ENCODE measurements around the gene SH3YL1. TPM values are rescaled to one million over a fixed set of nuclear protein-coding genes. Genes with fewer than 3 reads are reported as not detected.

The SH3YL1 gene
- total RNA-seq, 1 experiment from 2014 or later = 33.0 TPM

DNA sequence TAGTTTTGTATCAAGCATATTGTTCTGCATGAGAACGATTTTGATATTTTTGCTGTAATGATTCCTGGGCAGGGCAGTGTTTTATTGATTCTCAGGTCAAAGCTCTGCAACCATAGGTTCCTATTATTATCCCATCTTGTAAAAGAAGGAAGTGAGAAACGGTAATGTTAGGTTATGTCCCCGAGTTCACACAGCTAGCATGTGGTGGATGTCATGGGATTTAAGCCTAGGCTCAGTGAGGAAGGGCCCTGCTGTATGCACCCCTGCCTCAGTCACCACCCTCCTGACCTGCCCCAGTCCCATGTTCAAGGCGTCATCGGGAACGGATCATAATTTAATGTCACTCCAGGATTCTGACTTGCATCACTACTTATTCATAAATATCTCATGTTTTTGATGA, 11.6 kb upstream of the SH3YL1 start:
- intact Hi-C loops (cut with micrococcal nuclease; ENCODE audit: unreplicated experiment) = no loop called here
- POLR2A ChIA-PET (ENCODE audit: low non-redundant PET) = no interaction called here
- no peaks in the 10 kb centered on the region for H3K4me1 ChIP-seq (ENCODE audit: insufficient read depth, low read length, poor library complexity, severe bottlenecking)
- no peak for DNase-seq (ENCODE audit: low spot score)
- H3K4me3 ChIP-seq (ENCODE audit: low read depth, low read length, poor library complexity, severe bottlenecking) = no peak overlapping the region
- CTCF ChIA-PET = no interaction called here
- peaks cover 90% of the 10 kb centered on the region for H3K36me3 ChIP-seq (ENCODE audit: insufficient read depth, low read length, poor library complexity, severe bottlenecking)
- TF ChIP-seq EZH2 (IDR thresholded peaks at IDR 0.05; ENCODE audit: borderline replicate concordance, low read depth, low read length, poor library complexity, severe bottlenecking) = no peak
- TF ChIP-seq, protein P1, sequence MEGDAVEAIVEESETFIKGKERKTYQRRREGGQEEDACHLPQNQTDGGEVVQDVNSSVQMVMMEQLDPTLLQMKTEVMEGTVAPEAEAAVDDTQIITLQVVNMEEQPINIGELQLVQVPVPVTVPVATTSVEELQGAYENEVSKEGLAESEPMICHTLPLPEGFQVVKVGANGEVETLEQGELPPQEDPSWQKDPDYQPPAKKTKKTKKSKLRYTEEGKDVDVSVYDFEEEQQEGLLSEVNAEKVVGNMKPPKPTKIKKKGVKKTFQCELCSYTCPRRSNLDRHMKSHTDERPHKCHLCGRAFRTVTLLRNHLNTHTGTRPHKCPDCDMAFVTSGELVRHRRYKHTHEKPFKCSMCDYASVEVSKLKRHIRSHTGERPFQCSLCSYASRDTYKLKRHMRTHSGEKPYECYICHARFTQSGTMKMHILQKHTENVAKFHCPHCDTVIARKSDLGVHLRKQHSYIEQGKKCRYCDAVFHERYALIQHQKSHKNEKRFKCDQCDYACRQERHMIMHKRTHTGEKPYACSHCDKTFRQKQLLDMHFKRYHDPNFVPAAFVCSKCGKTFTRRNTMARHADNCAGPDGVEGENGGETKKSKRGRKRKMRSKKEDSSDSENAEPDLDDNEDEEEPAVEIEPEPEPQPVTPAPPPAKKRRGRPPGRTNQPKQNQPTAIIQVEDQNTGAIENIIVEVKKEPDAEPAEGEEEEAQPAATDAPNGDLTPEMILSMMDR (conservative IDR thresholded peaks at IDR 0.05; ENCODE audit: low read depth, low read length) = no peak
- H3K27me3 ChIP-seq (replicated peaks; ENCODE audit: insufficient read depth, low read depth, low read length, poor library complexity) = no peaks in the 10 kb centered on the region
- H3K27ac ChIP-seq (ENCODE audit: low read depth, low read length, poor library complexity, severe bottlenecking) = no peak overlapping the region
- no TSS peak for BruUV-seq (replicated peaks)
- no peaks in the 10 kb centered on the region for H3K9me3 ChIP-seq (ENCODE audit: low read depth, low read length, poor library complexity, severe bottlenecking)

DNA sequence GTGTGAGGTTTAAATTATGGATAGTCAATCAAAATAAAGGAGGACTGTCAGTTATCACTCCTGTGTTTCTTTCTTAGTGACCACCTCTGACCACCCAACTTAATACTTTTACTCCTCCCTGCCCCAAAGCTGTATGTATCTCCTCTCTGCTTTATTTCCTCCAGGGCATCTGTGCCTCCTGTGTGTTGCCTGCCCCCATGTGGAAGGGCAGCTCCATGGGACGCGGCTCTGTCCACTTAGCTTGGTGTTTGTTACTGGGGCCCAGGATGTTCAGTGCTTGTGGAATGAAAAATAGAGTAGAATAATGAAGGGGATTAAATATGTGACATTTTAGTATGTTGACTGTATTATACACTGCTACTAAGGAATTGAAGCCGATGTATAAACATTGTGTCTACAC, 10.7 kb upstream of the SH3YL1 start:
- Histone ChIP-seq H3K36me3 (ENCODE audit: insufficient read depth, low read length, poor library complexity, severe bottlenecking) (peaks cover 84% of the 10 kb centered on the region), H3K27ac (ENCODE audit: low read depth, low read length, poor library complexity, severe bottlenecking) (no peak overlapping the region), H3K4me3 (ENCODE audit: low read depth, low read length, poor library complexity, severe bottlenecking) (no peak overlapping the region), H3K4me1 (ENCODE audit: insufficient read depth, low read length, poor library complexity, severe bottlenecking) (no peaks in the 10 kb centered on the region), H3K9me3 (ENCODE audit: low read depth, low read length, poor library complexity, severe bottlenecking) (no peaks in the 10 kb centered on the region), H3K27me3 (replicated peaks; ENCODE audit: insufficient read depth, low read depth, low read length, poor library complexity) (no peaks in the 10 kb centered on the region)
- TF ChIP-seq, protein P1 (conservative IDR thresholded peaks at IDR 0.05; ENCODE audit: low read depth, low read length) = 0 out of 2 replicates have a peak, but pooled peaks have one; percentile 10
- TF ChIP-seq EZH2 (IDR thresholded peaks at IDR 0.05; ENCODE audit: borderline replicate concordance, low read depth, low read length, poor library complexity, severe bottlenecking) = no peak
- CTCF ChIA-PET = no interaction called here
- BruUV-seq (replicated peaks) = no TSS peak
- DNase-seq (ENCODE audit: low spot score) = no peak
- POLR2A ChIA-PET (ENCODE audit: low non-redundant PET) = no interaction called here
- intact Hi-C loops (cut with micrococcal nuclease; ENCODE audit: unreplicated experiment) = no loop called here

DNA sequence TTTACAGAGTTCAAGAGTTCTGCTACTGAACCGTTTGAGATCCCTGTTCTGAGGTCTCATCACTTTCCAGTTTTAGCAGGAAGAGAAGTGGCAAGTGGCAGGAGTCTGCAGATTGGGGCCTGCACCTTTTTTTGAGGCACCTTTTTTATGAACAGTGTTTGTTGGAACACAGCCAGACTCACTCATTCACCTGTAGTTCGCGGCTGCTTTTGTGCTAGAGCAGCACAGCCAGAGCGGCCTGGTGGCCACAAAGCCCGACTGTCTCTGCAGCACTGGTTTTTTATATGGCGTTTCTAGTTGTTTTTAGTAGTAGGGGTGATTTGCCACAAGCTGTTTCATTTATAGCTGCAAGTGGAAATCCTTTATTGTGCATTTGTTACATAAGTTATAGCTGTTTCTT, 9.5 kb upstream of the SH3YL1 start:
- TF ChIP-seq, protein P1 (conservative IDR thresholded peaks at IDR 0.05; ENCODE audit: low read depth, low read length) = no peak
- no peak for TF ChIP-seq EZH2 (IDR thresholded peaks at IDR 0.05; ENCODE audit: borderline replicate concordance, low read depth, low read length, poor library complexity, severe bottlenecking)
- intact Hi-C loops (cut with micrococcal nuclease; ENCODE audit: unreplicated experiment) = no loop called here

More for the DNA sequence above, 9.5 kb upstream of the SH3YL1 start:
- POLR2A ChIA-PET (ENCODE audit: low non-redundant PET) = no interaction called here
- Histone ChIP-seq H3K27me3 (replicated peaks; ENCODE audit: insufficient read depth, low read depth, low read length, poor library complexity) (no peaks in the 10 kb centered on the region), H3K36me3 (ENCODE audit: insufficient read depth, low read length, poor library complexity, severe bottlenecking) (peaks cover 74% of the 10 kb centered on the region), H3K27ac (ENCODE audit: low read depth, low read length, poor library complexity, severe bottlenecking) (no peak overlapping the region), H3K4me1 (ENCODE audit: insufficient read depth, low read length, poor library complexity, severe bottlenecking) (no peaks in the 10 kb centered on the region), H3K4me3 (ENCODE audit: low read depth, low read length, poor library complexity, severe bottlenecking) (no peak overlapping the region), H3K9me3 (ENCODE audit: low read depth, low read length, poor library complexity, severe bottlenecking) (no peaks in the 10 kb centered on the region)
- CTCF ChIA-PET = no interaction called here
- DNase-seq (ENCODE audit: low spot score) = no peak
- no TSS peak for BruUV-seq (replicated peaks)

Measured in A673 (cell line).